HEK293T (cell line): ENCODE data around the gene HIVEP2.

Experiments used
- ARNT ChIP-seq: fragments of 450-650 bp; IDR thresholded peaks from 2 replicates; pipeline ENCODE4 v1.6.1; 2017; ENCODE audit warnings: mild to moderate bottlenecking
- BHLHE40 ChIP-seq: fragments of 450-650 bp; IDR thresholded peaks from 2 replicates; pipeline ENCODE4 v1.6.1; 2016; ENCODE audit warnings: mild to moderate bottlenecking, moderate library complexity, borderline replicate concordance
- CTBP1 ChIP-seq: fragments of 450-650 bp; IDR thresholded peaks from 2 replicates; pipeline ENCODE4 v1.6.1; 2016; ENCODE audit warnings: borderline replicate concordance
- FOXA1 ChIP-seq: fragments of 450-650 bp; IDR thresholded peaks from 2 replicates; pipeline ENCODE4 v1.6.1; 2016; ENCODE audit warnings: mild to moderate bottlenecking
- FOXM1 ChIP-seq: fragments of 450-650 bp; IDR thresholded peaks from 2 replicates; pipeline ENCODE4 v1.6.1; 2017; ENCODE audit warnings: mild to moderate bottlenecking, borderline replicate concordance
- HDGF ChIP-seq: fragments of 450-650 bp; IDR thresholded peaks from 2 replicates; pipeline ENCODE4 v1.6.1; 2017; ENCODE audit warnings: antibody characterized with exemption, borderline replicate concordance
- L3MBTL2 ChIP-seq: fragments of 450-650 bp; conservative IDR thresholded peaks from 2 replicates; pipeline ENCODE4 v1.6.1; 2016; ENCODE audit warnings: mild to moderate bottlenecking
- LEF1 ChIP-seq: fragments of 450-650 bp; IDR thresholded peaks from 2 replicates; pipeline ENCODE4 v1.6.1; 2017; ENCODE audit warnings: mild to moderate bottlenecking, borderline replicate concordance
- NFRKB ChIP-seq: fragments of 450-650 bp; IDR thresholded peaks from 2 replicates; pipeline ENCODE4 v1.6.1; 2016; ENCODE audit warnings: mild to moderate bottlenecking, moderate library complexity
- PKNOX1 ChIP-seq: fragments of 450-650 bp; IDR thresholded peaks from 2 replicates; pipeline ENCODE4 v1.6.1; 2016
- SP1 ChIP-seq: fragments of 450-650 bp; IDR thresholded peaks from 2 replicates; pipeline ENCODE4 v1.6.1; 2017
- TARDBP ChIP-seq: fragments of 450-650 bp; IDR thresholded peaks from 2 replicates; pipeline ENCODE4 v1.6.1; 2016

GRCh38 chr6:142901611-142902010 lies 43.4 kb downstream of the HIVEP2 start:
- no peak for TF ChIP-seq FOXM1
- no peak for TF ChIP-seq SP1
- TF ChIP-seq FOXA1, result no peak
- TF ChIP-seq BHLHE40, result no peak
- no peak for TF ChIP-seq TARDBP
- no peak for TF ChIP-seq L3MBTL2
- no peak for TF ChIP-seq HDGF
- TF ChIP-seq LEF1, result no peak
- no peak for TF ChIP-seq ARNT
- no peak for TF ChIP-seq NFRKB
- TF ChIP-seq CTBP1, result no peak
- TF ChIP-seq PKNOX1, result no peak
